ENCODE results near the gene FLNB.
"Not testable (repeated sequence)": the region's sequence is repeated elsewhere in the genome, so short reads cannot be mapped to it uniquely, and the experiment has no call there.

Gene FLNB

DNA sequence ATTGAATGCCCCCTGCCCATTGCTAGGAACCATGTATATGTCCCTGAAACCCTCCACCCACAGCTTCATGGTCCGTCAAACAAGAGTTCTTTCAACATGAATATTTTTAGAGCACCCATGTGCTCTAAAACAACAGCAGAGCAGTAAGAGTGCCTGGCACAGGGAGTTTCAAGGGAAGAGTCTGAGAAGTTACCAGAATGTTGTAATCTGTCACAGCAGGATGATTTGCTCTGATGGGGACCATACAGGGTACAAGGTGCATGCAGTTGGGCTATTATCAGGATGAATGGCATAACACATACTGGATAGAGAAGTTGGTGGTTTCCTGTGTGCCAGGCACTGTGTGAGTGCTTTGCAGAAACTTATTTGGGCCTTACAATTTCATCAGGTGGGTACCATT lies 27.8 kb upstream of the FLNB start:
- peak in 2 of 4 experiments; percentile 11 to 28 for DNase-seq

DNA sequence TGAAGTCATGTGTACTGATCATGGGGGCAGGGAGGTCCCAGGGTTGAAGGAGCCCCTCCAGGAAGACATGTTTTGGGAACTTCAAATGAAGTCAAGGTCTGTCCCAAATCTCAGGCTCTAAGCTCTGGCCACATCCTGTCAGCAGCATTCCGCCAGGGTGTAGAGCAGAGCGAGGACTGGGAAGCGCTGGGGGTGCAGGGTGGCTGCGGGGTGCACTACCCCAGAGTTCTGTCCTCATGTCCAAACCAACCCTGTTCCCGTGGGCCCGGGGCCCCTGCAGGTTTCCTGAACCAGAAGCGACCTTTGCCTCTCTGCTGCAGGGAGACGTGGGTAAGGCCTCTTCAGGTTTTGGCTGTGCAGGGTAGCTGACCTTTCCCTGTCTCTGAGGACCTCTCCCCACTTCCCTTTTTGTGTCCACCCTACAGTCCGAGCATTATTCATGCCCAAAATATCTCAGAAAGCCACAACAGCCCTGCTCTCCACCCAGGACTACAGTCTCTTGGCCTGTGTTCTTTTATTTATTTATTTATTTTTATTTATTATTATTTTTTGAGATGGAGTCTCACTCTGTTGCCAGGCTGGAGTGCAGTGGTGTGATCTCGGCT lies 26.6 kb upstream of the FLNB start:
- peak; percentile 38 to 66 (median 55) for DNase-seq

DNA sequence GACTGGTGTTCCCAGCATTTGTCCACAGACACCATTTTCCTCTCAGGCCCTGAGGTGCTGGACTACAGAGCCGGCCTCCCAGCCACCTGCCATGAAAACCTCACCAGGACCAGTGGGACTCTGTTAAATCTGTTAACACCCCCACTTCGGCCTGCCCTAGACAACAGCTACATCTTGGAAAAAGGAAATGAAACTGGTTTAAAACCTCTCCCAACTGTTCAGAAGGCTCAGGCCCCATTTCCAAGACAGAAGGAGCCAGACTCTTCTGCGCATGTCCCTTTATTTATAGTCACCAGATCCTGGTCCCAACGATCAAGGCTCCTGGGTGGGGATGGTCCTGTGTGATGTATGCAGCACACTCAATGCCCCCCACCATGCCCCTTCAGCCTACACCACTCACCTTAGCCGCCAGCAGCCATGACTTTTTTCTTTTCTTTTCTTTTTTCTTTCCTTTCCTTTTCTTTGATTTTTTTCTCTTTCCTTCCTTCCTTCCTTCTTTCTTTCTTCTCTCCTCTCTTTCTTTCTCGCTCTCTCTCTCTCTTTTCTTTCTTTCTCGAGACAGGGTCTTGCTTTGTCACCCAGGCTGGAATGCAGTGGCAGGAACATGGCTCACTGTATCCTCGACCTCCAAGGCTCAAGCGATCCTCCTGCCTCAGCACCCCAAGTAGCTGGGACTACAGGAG lies 25.5 kb upstream of the FLNB start:
- peak; percentile 52 to 87 (median 73) for DNase-seq

DNA sequence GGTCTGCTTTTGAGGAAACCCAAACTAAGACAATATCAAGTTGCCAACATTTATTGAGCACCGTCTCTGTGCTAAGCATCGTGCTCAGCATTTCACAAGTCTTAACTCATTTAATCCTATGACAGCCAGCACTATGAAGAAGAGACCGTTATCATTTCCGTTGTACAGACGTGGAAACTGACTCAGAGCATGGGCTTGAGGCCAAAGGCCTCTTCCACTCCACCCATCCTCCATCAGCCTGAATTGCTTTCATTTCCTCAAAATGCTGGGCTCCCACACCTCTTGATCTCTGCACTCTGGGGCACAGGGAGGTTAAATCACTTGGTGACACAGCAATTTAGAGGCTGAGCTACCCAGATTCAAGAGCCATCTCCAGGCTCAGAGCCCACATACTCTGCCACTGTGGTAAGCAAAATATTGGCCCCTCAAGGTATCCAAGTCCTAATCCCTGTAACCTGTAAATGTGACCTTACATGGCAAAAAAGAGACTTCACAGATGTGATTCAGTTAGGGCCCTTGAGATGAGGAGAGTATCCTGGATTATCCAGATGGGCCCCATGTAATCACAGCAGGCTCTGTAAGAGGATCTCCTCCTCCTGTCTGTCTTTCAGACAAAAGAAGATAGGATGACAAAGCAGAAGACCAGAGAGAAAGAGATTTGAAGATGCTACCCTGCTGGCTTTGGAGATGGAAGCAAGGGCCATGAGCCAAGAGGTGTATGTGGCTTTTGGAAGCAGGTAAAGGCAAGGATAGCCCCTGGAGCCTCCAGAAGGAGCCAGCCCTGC lies 24.3 kb upstream of the FLNB start:
- DNase-seq = peak; percentile 94 to 98 (median 96)

DNA sequence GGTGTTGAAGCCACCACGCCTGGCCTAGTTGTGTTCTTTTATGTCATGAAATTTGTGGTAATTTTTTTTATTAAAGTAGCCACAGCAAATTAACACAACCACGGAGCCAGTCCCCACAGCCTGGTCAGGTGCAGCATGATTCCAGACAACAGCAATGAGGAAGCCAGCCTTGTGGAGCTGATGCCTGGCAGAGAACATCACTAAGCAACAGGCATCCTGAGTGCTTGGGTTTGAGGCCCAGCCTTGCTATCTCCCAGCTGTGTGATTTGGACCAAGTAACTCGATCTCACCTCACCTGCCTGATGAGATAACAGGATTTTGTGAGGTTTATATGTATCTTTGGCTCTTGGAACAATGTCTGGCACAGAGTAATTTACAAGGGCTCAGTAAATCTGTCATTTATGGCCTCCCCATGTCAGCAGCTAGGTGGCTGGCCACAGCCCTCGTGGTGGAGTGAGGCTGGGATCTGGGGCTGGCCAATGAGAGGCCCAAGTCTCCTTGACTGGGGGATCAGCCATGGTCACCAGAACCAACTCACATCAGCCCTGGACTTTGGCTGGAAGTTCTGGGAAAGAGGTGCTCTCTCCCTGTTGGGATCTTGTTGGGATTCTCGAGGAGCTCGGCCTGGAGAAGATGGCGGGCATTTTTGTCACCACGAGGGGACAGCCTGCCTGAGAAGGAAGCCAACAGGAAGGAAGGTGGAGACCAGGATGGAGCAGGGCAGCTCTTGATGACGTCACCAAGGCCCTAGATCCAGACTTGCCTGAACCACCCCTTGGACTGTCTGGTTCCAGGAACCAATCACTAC lies 22.8 kb upstream of the FLNB start:
- peak in 3 of 4 experiments; percentile 38 to 51 (median 41) for DNase-seq

DNA sequence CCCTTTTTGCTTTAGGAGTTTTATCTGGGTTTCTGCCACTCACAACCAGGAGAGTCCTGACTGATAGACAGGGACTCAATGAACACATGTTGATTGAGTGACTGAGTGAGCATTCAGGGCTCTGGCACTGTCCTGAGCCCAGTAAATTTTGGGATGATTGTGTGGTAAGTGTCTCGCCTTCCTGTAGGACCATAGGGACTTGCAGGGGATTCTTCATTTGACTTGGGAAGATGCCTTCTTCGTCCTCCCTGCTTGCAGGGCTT lies 22.3 kb upstream of the FLNB start:
- DNase-seq = no peak

DNA sequence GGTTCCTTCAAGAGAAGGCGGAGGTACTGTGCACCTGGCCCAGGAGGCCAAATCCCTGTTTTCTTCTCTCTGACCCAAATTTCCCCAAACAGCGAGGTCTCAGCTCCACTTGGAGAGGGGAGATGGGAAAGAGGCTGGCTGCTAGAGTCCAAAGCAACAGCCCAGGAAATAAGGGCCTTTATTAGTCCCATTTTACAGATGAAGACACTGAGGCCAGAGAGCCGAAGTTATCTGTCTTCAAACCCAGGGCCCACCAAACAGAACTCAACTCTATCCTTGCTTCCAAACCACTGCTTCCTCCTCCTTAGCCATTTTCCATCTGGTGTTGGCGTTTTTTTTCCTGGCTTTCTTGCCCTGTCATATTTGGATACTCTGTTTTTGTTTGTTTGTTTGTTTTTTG lies 22.0 kb upstream of the FLNB start:
- no peak for DNase-seq

DNA sequence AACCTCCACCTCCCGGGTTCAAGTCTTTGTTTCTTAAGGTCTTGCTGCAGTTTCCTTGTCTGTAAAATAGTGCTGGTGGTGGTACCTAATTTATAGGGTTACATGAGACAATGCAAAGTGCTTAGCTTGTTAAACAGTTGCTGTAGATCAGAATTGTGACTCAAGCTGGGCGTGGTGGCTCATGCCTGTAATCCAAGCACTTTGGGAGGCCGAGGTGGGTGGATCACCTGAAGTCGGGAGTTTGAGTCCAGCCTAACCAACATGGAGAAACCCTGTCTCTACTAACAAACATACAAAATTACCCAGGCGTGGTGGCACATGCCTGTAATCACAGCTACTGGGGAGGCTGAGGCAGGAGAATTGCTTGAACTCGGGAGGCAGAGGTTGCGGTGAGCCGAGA lies 19.0 kb upstream of the FLNB start:
- not testable (repeated sequence) for DNase-seq

DNA sequence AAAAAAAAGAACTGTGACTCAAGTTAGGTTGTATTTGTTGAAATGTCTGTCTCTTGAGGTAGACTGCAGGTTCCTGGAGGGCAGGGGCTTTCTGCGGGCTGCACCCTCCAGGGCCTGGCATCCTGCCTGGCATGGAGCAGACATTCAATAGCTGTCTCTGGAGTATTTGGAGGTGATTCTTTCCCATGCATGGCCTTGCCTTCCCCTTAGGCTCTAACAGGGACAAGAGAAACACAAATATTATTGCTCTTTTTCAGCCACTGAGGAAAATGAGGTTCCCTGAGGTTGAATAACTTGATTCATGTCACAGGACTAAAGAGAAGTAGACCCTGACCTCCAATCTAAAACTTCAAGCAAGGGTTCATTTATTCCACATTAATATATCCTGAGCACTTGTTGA lies 18.6 kb upstream of the FLNB start:
- DNase-seq = no peak

DNA sequence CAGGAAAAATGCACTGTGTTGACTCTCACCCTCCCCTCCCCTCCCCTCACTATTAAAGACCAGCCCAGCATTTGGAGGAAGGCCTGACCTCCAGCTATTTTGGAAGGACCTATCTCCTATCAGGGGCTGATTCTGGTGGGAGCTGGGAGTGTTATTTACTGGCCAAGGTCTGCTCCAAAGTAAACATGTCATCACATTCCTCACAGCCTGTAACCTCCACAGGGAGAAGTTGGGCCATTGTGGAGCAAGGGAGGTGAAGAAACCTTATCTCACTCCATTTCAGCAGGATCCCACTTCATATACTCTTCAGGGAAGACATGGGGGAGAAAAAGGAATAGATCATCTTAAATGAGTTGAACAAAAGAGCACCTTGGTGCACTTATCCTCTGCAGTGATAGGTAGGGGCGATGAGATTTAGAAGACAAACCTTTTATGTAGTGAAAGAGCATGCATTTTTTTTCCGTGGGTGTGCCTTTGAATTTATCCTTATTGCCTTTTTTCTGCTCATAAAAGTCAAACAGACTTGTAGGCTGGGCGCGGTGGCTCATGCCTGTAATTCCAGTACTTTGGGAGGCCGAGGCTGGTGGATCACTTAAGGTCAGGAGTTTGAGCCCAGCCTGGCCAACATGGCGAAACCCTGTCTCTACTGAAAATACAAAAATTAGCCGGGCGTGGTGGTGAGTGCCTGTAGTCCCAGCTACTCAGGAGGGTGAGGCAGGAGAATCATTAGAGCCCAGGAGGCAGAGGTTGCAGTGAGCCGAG lies 15.6 kb upstream of the FLNB start:
- DNase-seq = no peak

DNA sequence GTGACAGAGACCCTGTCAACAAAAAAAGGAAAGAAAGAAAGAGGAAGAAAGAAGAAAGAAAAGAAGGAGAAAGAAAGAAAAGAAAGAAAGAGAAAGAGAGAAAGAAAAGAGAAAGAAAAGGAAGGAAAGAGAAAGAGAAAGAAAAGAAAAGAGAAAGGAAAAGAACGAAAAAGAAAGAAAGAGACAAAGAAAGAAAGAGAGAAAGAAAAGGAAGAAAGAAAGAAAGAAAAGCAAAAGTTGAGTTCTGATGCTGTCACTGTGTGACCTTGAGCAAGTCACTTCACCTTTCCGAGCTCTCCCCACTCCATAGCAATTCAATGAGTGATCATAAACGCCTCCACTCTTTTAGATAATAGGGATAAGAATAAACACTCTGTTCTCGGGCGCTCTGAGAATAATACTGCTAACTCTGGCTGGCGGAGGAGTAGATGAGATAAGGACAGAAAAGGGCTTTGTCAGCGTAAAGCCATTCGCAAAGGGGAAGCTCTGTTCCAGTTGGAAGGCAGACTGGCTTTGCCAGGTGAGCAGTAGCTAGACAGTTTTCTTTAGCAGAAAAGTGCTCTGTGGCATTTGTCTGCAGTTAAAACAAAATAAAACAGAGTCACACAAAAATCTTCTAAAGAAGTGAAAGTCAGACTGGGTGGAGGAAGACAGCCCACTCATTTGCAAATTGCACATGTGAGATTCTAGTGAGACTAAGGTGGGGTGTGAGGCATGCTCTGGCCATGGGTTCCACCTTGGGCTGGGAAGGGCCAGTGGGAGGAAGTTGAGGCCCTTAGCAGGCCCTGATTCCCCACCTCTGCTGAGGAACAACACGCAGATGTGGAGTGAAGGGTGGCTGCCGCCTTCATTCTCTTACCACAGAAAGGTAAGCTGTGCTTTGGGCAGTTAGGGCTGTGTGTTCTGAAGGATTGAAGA lies 9.6 kb upstream of the FLNB start:
- DNase-seq = peak; percentile 28 to 61 (median 56)

DNA sequence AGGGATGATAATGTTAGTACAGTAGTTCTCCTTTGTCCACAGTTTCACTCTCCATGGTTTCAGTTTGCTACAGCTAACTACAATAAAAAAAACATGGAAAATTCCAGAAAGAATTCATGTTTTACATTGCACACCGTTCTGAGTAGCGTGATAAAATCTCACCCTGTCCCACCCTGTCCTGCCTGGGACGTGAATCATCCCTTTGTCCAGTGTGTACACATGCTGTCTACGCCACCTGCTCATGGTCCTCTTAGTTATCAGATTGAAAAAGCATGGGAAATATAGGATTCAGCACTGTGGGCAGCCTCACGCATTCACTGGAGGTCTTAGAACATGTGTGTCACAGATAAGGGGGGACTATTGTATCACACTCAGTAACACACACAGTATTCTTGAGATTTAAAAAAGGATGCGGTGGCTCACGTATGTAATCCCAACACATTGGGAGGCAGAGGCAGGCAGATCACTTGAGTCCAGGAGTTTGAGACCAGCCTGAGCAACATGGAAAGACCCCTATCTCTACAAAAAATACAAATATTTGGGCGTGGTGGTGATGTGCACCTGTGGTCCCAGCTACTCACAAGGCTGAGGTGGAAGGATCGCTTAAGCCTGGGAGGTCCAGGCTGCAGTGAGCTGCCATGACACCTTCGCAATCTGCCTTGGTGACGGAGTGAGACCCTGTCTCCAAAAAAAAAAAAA lies 8.7 kb upstream of the FLNB start:
- no peak for DNase-seq

DNA sequence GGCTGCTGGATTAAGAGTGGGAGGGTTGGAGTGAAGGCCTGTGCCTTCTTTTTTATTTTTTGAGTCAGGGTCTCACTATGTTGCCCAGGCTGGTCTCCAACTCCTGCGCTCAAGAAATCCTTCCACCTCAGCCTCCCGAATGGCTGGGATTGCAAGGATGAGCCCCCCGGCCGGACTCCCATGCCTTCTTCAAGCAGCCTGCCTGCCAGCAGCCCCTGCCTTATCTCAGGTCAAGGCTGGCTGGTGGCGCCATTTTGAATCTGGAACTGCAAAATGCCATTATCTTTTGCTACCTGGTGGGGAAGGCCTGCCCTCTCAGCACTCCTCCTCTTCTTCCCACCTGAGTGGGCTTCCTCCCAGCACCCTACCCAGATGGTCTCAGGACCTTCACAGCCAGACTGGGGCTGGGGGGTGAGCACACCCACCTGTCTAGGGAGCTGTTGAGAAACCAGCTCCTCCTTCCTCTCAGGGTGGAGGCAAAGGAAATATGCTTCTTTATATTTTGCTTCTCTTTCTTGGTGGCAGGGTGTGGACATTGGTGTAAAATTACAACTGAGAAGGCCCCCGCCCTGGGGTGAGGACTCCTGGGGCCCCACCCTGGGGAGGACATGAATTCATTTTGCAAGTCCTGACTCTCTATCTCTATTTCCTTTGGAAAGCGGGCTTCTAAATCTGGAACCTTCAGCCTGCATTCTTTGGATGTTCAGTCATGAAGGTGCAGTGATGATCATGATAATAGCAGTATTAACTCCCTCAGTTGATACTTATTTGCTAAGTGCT lies 7.7 kb upstream of the FLNB start:
- DNase-seq = peak in 1 of 4 experiments; percentile 19

DNA sequence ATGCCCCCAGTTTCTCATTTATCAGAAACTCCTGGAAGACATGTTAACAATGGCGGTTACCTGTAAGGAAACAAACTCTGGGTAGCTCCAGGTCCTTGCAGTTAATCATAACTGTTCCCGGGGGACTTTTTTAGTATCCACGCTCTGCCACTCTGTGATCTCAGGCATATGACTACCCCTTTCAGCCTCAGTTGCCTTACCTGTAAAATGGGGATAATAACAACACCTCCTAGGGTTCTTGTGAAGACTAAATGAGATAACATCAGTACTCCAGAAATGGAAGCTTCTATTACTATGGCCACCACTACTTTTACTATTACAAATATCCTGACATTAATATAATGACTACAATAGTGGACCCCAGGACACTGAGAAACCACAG lies 7.1 kb upstream of the FLNB start:
- no peak for DNase-seq

DNA sequence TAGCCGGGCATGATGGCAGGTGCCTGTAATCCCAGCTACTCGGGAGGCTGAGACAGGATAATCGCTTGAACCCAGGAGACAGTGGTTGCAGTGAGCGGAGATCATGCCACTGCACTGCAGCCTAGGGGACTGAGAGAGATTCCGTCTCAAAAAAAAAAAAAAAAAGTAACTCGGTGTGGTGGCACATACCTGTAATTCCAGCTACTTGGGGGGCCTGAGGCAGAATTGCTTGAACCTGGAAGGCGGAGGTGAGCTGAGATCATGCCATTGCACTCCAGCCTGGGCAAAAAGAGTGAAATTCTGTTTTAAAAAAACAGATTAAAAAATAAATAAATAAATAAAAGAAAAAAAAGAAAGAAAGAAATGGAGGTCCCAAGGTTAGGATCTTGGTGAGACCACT lies 6.2 kb upstream of the FLNB start:
- no peak for DNase-seq

DNA sequence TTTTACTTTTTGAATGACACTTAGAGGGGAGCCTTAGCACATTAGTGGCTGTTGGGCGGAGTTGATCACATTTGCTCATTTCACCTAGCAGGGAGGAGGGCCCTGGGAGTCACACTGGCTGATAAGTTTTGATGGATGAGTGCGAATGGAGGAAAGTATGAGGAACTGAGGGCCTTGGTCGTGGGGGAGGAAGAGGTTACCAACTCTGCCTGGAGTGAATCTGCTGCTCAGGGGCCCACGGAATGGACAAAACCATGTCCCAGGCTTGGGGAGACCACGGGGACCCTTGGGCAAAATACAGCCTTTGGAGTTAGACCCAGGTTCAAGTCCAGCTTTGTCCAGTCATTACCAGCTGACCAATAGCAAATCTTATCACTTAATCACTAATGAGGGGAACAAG lies 5.1 kb upstream of the FLNB start:
- DNase-seq = no peak

DNA sequence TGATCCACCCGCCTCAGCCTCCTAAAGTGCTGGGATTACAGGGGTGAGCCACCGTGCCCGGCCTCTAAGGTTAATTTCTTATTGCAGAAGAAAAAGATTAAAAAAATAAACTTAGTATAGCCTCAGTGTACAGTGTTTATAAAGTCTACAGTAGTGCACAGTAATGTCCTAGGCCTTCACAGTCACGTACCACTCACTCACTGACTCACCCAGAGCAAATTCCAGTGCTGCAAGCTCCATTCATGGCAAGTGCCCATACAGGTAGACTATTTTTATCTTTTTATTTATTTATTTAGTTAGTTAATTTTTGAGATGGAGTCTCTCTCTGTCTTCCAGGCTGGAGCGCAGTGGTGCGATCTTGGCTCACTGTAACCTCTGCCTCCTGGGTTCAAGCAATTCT lies 3.2 kb upstream of the FLNB start:
- no peak for DNase-seq

DNA sequence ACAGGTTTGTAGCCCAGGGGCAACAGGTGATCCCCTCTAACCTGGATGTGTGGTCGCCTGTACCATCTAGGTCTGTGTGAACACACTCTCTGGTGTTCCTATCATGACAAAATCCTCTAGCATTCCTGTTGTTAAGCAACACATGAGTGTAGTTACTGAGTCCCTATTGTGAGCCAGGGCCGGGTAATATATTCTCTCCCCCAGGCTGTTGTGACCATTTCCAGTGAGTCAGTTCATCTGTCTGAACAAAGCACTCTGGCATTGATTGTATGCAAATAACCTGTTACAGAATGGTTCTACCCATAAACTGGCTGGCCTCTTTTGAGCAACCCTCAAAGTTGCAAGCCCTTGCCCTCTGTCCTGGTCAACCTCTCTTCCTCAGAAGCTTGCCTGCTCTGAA lies 2.6 kb upstream of the FLNB start:
- DNase-seq = no peak

DNA sequence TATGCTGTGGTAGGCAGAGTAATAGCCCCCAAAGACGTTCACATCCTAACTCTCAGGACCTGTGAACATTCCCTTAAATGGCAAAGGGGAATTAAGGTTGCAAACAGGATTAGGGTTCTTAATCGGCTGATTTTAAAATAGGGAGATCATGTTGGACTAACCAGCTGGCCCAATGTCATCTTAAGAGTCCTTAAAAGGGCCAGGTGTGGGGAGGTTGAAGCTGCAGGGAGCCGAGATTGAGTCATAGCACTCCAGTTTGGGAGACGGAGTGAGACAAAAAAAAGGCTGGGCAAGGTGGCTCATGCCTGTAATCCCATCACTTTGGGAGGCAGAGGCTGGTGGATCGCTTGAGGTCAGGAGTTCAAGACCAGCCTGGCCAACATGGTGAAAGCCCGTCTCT lies 1.6 kb upstream of the FLNB start:
- no peak for DNase-seq

All from suppressor macrophage (primary cell).